Neural progenitor cell (in vitro differentiated cells): ENCODE data around the gene GABBR1. TPM values are rescaled to one million over a fixed set of nuclear protein-coding genes. Genes with fewer than 3 reads are reported as not detected.

Experiments used
- DNase-seq: peaks from one replicate; pipeline ENCODE4 v3.0.0-alpha.2; 2016; ENCODE audit warnings: low spot score
- H2AFZ ChIP-seq: fragments of 200-600 bp; sonication (generic); replicated peaks from 2 replicates; pipeline ENCODE4 v1.6.1; 2016; ENCODE audit warnings: antibody characterized with exemption
- H3F3A ChIP-seq: fragments of 200-600 bp; sonication (generic); 2 replicates; pipeline ENCODE4 v1.6.1; 2016; ENCODE audit warnings: antibody characterized with exemption, low read depth
- H3K27ac ChIP-seq: fragments of 200-600 bp; sonication (generic); 2 replicates; pipeline ENCODE4 v1.5.1; 2016; ENCODE audit warnings: mild to moderate bottlenecking
- H3K27me3 ChIP-seq: fragments of 200-600 bp; sonication (generic); 2 replicates; pipeline ENCODE4 v1.6.1; 2016; ENCODE audit warnings: mild to moderate bottlenecking, moderate library complexity
- H3K36me3 ChIP-seq: fragments of 200-600 bp; sonication (generic); 2 replicates; pipeline ENCODE4 v1.5.1; 2016
- H3K4me1 ChIP-seq: fragments of 200-600 bp; sonication (generic); 2 replicates; pipeline ENCODE4 v1.6.1; 2016; ENCODE audit warnings: mixed run types
- H3K4me2 ChIP-seq: fragments of 200-600 bp; sonication (generic); 2 replicates; pipeline ENCODE4 v1.6.1; 2016
- H3K4me3 ChIP-seq: fragments of 200-600 bp; sonication (generic); 2 replicates; pipeline ENCODE4 v1.5.1; 2016
- H3K79me2 ChIP-seq: fragments of 200-600 bp; sonication (generic); 2 replicates; pipeline ENCODE4 v1.6.1; 2016; ENCODE audit warnings: low read depth
- H3K9ac ChIP-seq: fragments of 200-600 bp; sonication (generic); 2 replicates; pipeline ENCODE4 v1.6.1; 2016
- H3K9me3 ChIP-seq: fragments of 200-600 bp; sonication (generic); 2 replicates; pipeline ENCODE4 v1.5.1; 2016; ENCODE audit warnings: low read depth
- H4K20me1 ChIP-seq: fragments of 200-600 bp; sonication (generic); 2 replicates; pipeline ENCODE4 v1.6.1; 2016; ENCODE audit warnings: low read depth
- H3K27ac Mint-ChIP-seq: 3 replicates; pipeline ENCODE4 v1.8.0; 2021; ENCODE audit warnings: mixed read lengths
- H3K27me3 Mint-ChIP-seq: 2 replicates; pipeline ENCODE4 v1.8.0; 2022; ENCODE audit warnings: low read depth, mild to moderate bottlenecking, inconsistent platforms, moderate library complexity, mixed read lengths; ENCODE audit not compliant: insufficient read depth
- H3K36me3 Mint-ChIP-seq: 3 replicates; pipeline ENCODE4 v1.8.0; 2021; ENCODE audit warnings: mixed read lengths
- H3K4me1 Mint-ChIP-seq: 3 replicates; pipeline ENCODE4 v1.8.0; 2021; ENCODE audit warnings: mixed read lengths
- H3K4me3 Mint-ChIP-seq: 3 replicates; pipeline ENCODE4 v1.8.0; 2021; ENCODE audit warnings: mild to moderate bottlenecking, moderate library complexity, mixed read lengths
- H3K9me3 Mint-ChIP-seq: 3 replicates; pipeline ENCODE4 v1.8.0; 2020; ENCODE audit warnings: mixed read lengths
- CTCF ChIP-seq: fragments of 200-600 bp; sonication (generic); IDR thresholded peaks from 2 replicates; pipeline ENCODE4 v1.5.1; 2017; ENCODE audit warnings: antibody characterized with exemption, mild to moderate bottlenecking
- EZH2 ChIP-seq: fragments of 200-600 bp; sonication (generic); IDR thresholded peaks from 2 replicates; pipeline ENCODE4 v1.6.1; 2017; ENCODE audit warnings: antibody characterized with exemption, mild to moderate bottlenecking, moderate library complexity
- EZH2phosphoT487 ChIP-seq: fragments of 200-600 bp; sonication (generic); IDR thresholded peaks from 2 replicates; pipeline ENCODE4 v1.6.1; 2017; ENCODE audit warnings: antibody characterized with exemption
- total RNA-seq: library from RNA; depleted of rRNA; stranded (reverse); fragments of >200 nt; gene quantifications from 2 replicates; pipeline ENCODE4 v1.2.3, GENCODE V29; 2015; ENCODE audit warnings: low replicate concordance

The GABBR1 gene
- total RNA-seq, 1 donor from 2014 or later, result 25.4 TPM

- H3F3A ChIP-seq, result peaks cover 60% of the 10 kb centered on the region
- H3K9ac ChIP-seq, result no peak overlapping the region
- TF ChIP-seq CTCF, result no peak
- no peak for TF ChIP-seq EZH2
- no peak for TF ChIP-seq EZH2phosphoT487
- H4K20me1 ChIP-seq, result peaks cover 44% of the 10 kb centered on the region
- Mint-ChIP-seq H3K27me3 (peaks cover 18% of the 10 kb centered on the region), H3K36me3 (no peaks in the 10 kb centered on the region), H3K4me3 (peak overlapping the region; percentile 89), H3K4me1 (peaks cover 54% of the 10 kb centered on the region), H3K9me3 (no peaks in the 10 kb centered on the region), H3K27ac (no peak overlapping the region)
- DNase-seq, result peak; percentile 47
- H2AFZ ChIP-seq, result no peak overlapping the region
- H3K27me3 ChIP-seq, result peaks cover 31% of the 10 kb centered on the region
- peaks cover 23% of the 10 kb centered on the region for H3K79me2 ChIP-seq
- H3K27ac ChIP-seq, result no peak overlapping the region
- H3K4me1 ChIP-seq, result peaks cover 39% of the 10 kb centered on the region
- peak overlapping the region; percentile 96 for H3K4me2 ChIP-seq
- no peaks in the 10 kb centered on the region for H3K9me3 ChIP-seq
- peak overlapping the region; percentile 86 for H3K4me3 ChIP-seq
- H3K36me3 ChIP-seq, result no peaks in the 10 kb centered on the region
These were observed 1.7 kb downstream of the GABBR1 start for GRCh38 chr6:29631209-29631810.

GRCh38 chr6:29630315-29630714, 2.7 kb downstream of the GABBR1 start:
- no peaks in the 10 kb centered on the region for H3K36me3 ChIP-seq
- H3K4me3 Mint-ChIP-seq, result peak overlapping the region; percentile 89
- no peaks in the 10 kb centered on the region for H3K36me3 Mint-ChIP-seq
- TF ChIP-seq CTCF (no peak), EZH2 (no peak), EZH2phosphoT487 (no peak)
- peak overlapping the region; percentile 96 for H3K4me2 ChIP-seq
- H3K4me1 ChIP-seq, result peaks cover 49% of the 10 kb centered on the region
- H3K27me3 Mint-ChIP-seq, result peaks cover 13% of the 10 kb centered on the region
- H3K9ac ChIP-seq, result no peak overlapping the region
- peaks cover 34% of the 10 kb centered on the region for H3K27me3 ChIP-seq
- peaks cover 54% of the 10 kb centered on the region for H4K20me1 ChIP-seq
- H3K27ac Mint-ChIP-seq, result no peak overlapping the region
- peaks cover 33% of the 10 kb centered on the region for H3K79me2 ChIP-seq
- no peak overlapping the region for H3K27ac ChIP-seq
- DNase-seq, result no peak
- H3K4me1 Mint-ChIP-seq, result peaks cover 64% of the 10 kb centered on the region
- H3K9me3 ChIP-seq, result no peaks in the 10 kb centered on the region
- H3K9me3 Mint-ChIP-seq, result no peaks in the 10 kb centered on the region
- peaks cover 69% of the 10 kb centered on the region for H3F3A ChIP-seq
- peak overlapping the region; percentile 86 for H3K4me3 ChIP-seq
- no peak overlapping the region for H2AFZ ChIP-seq

GRCh38 chr6:29629571-29629970, 3.4 kb downstream of the GABBR1 start:
- H3K4me1 Mint-ChIP-seq, result peaks cover 70% of the 10 kb centered on the region
- peak overlapping the region; percentile 97 for H3K4me2 ChIP-seq
- H4K20me1 ChIP-seq, result peaks cover 62% of the 10 kb centered on the region

More at GRCh38 chr6:29629571-29629970, 3.4 kb downstream of the GABBR1 start:
- H3K9me3 Mint-ChIP-seq, result no peaks in the 10 kb centered on the region
- Histone ChIP-seq H3K79me2 (peaks cover 36% of the 10 kb centered on the region), H3K4me3 (peak overlapping the region; percentile 96), H3K27me3 (peaks cover 34% of the 10 kb centered on the region), H3K4me1 (peaks cover 55% of the 10 kb centered on the region), H3K9ac (no peak overlapping the region), H2AFZ (no peak overlapping the region), H3K27ac (no peak overlapping the region), H3K36me3 (no peaks in the 10 kb centered on the region), H3K9me3 (no peaks in the 10 kb centered on the region), H3F3A (peaks cover 77% of the 10 kb centered on the region)
- DNase-seq, result no peak
- TF ChIP-seq EZH2 (no peak), EZH2phosphoT487 (no peak), CTCF (no peak)
- peaks cover 13% of the 10 kb centered on the region for H3K27me3 Mint-ChIP-seq
- no peaks in the 10 kb centered on the region for H3K36me3 Mint-ChIP-seq
- H3K27ac Mint-ChIP-seq, result no peak overlapping the region
- peak overlapping the region; percentile 36 for H3K4me3 Mint-ChIP-seq
